NCI-H1694 (cell line): Measurements from ENCODE around the gene SPATA6L.
"Not testable (repeated sequence)": the region's sequence is repeated elsewhere in the genome, so short reads cannot be mapped to it uniquely, and the experiment has no call there.

Experiments
- DNase-seq: peaks from one replicate; lab custom pipeline; 2025; lab: John Stamatoyannopoulos, UW

Gene SPATA6L

GRCh38 chr9:4674783-4675182, 8.5 kb upstream of the SPATA6L start:
- DNase-seq = no peak

GRCh38 chr9:4671737-4672136, 5.5 kb upstream of the SPATA6L start:
- DNase-seq = no peak

- DNase-seq = no peak
Measured at GRCh38 chr9:4670591-4670990, 4.3 kb upstream of the SPATA6L start.

GRCh38 chr9:4669890-4670289, 3.6 kb upstream of the SPATA6L start:
- no peak for DNase-seq

- no peak for DNase-seq
Measured at GRCh38 chr9:4668604-4669003, 2.3 kb upstream of the SPATA6L start.

GRCh38 chr9:4667681-4668080, 1.4 kb upstream of the SPATA6L start:
- DNase-seq = no peak

GRCh38 chr9:4665357-4665756, 923 bp downstream of the SPATA6L start:
- DNase-seq = no peak

- no peak for DNase-seq
Measured at GRCh38 chr9:4663956-4664355, 2.3 kb downstream of the SPATA6L start.

GRCh38 chr9:4662989-4663792, 3.1 kb downstream of the SPATA6L start:
- DNase-seq = no peak

- DNase-seq = peak; percentile 68
Measured at GRCh38 chr9:4662108-4662988, 3.9 kb downstream of the SPATA6L start, which contains the start of gene PLPP6. Gene PLPP6, plus strand, starts transcription at chr9:4662294. Its CDS starts 82 bp downstream, at chr9:4662376.

- no peak for DNase-seq
Measured at GRCh38 chr9:4661611-4662010, 4.7 kb downstream of the SPATA6L start.

GRCh38 chr9:4661165-4661564, 5.1 kb downstream of the SPATA6L start:
- DNase-seq = no peak

- not testable (repeated sequence) for DNase-seq
Measured at GRCh38 chr9:4660665-4661064, 5.6 kb downstream of the SPATA6L start.

- DNase-seq = no peak
Measured at GRCh38 chr9:4657426-4658159, 8.7 kb downstream of the SPATA6L start.

GRCh38 chr9:4656621-4657020, 9.7 kb downstream of the SPATA6L start:
- DNase-seq = no peak

GRCh38 chr9:4656196-4656595, 10.1 kb downstream of the SPATA6L start:
- DNase-seq = not testable (repeated sequence)

- no peak for DNase-seq
Measured at GRCh38 chr9:4654538-4654937, 11.7 kb downstream of the SPATA6L start.

GRCh38 chr9:4654084-4654483, 12.2 kb downstream of the SPATA6L start:
- DNase-seq = no peak

- DNase-seq = no peak
Measured at GRCh38 chr9:4642351-4642750, 23.9 kb downstream of the SPATA6L start.

GRCh38 chr9:4640027-4640426, 26.3 kb downstream of the SPATA6L start:
- DNase-seq = peak; percentile 13

GRCh38 chr9:4639420-4639819, 26.9 kb downstream of the SPATA6L start:
- DNase-seq = no peak

- no peak for DNase-seq
Measured at GRCh38 chr9:4638968-4639367, 27.3 kb downstream of the SPATA6L start.
